Measurements from ENCODE around the gene ARHGAP29.
A peak's percentile ranks its signal among the peaks of the same experiment; 100 is the strongest.

Gene ARHGAP29

DNA sequence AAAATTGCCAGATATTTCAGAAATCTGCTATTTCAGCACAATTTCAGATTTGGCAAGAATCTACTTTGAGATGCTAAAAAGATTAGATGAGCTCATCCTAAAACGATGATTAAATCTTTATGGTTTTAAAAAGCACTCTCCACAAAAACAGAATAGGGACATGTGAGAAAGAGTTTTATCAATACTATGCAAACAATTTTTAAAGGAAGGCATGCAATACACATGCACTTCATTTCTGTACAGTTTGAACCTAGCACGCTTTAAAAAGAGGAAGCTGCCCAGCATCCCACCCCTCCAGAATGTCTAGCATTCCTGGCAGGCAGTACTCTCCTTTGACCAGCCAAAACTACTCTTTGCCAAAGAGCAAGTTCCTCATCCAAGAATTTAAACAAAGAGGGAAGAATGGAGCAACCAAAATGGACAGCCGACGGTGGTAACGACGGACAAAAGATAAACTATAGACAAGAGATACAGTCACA, 1.3 kb downstream of the ARHGAP29 start:
- H3K27ac ChIP-seq: no peak overlapping the region
- H3K4me3 ChIP-seq: peak overlapping the region; percentile 81; the same call in 1 of the 2 replicates
- no peaks in the 10 kb centered on the region for H3K9me3 ChIP-seq
- peaks cover 33% of the 10 kb centered on the region for H3K4me1 ChIP-seq
- peaks cover 49% of the 10 kb centered on the region for H3K27me3 ChIP-seq
- H3K36me3 ChIP-seq: no peaks in the 10 kb centered on the region
- no peak for TF ChIP-seq Cebpa-rat (IDR thresholded peaks at IDR 0.05)
- peak overlapping the region; percentile 99 for H3K4me2 ChIP-seq
- H4K20me1 ChIP-seq: peaks cover 56% of the 10 kb centered on the region
- H3K9ac ChIP-seq: no peak overlapping the region

DNA sequence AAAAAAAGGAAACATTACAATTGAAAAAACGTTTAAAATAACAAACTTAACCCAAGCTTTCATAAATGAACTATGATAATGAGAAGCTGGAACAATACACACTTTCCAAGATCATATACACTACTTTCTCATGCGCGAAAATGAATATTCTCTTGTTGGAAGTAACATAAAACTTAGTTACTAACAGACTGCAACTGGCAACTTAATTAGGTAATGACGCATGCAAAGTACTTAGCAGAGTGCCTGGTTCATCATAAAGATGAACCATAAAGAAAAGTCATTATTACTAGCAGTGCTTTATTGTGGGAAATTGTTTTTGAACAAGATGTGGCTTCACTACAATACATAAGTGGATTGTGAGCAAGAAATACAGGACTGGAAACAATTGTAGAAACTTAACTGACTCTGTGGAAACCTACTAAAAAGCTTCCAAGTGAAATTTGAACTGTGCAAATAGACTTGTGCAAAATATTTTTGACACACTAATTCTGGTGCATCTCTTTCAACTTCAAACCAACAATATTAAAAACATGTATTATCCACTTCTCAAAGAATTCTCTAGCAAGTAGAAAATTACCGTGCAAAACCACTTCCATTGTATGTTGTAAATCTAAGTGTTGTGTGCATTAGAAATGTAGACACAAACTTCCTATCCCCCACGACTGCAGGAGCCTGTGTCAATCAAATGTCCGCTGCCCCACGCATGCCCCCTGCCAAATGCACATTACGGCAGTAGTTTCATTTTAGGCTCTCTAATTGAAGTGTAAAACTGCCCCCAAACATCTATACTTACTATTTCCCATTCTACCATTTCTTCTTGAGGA, 2.0 kb downstream of the ARHGAP29 start:
- Histone ChIP-seq H3K9me3 (no peaks in the 10 kb centered on the region), H3K36me3 (no peaks in the 10 kb centered on the region), H3K4me2 (peak overlapping the region; percentile 99), H3K27ac (no peak overlapping the region), H3K4me1 (peaks cover 33% of the 10 kb centered on the region), H3K4me3 (no peak overlapping the region), H3K9ac (no peak overlapping the region), H4K20me1 (peaks cover 56% of the 10 kb centered on the region), H3K27me3 (peaks cover 49% of the 10 kb centered on the region)
- TF ChIP-seq Cebpa-rat (IDR thresholded peaks at IDR 0.05): no peak

DNA sequence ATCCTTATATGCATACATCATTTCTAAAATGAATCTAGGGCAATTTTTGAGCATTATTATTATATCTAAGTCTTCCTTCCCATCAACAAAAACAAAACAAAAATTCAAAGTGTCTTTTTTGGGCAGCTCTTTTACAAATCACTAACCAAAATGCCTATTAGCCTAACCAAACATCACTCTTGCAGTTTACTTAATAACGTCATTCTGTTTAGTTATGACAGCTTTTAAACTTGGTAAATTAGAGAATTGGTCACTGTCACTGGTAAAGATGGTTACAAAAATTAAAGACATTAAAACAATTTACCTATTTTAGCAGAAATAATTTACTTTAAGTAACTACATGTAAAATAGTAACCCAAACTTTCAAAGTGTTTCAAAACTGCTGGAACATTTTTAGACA, 2.8 kb downstream of the ARHGAP29 start:
- H3K4me2 ChIP-seq: no peak overlapping the region
- H3K36me3 ChIP-seq: no peaks in the 10 kb centered on the region
- no peak overlapping the region for H3K9ac ChIP-seq
- H3K9me3 ChIP-seq: no peaks in the 10 kb centered on the region
- H3K4me1 ChIP-seq: peaks cover 33% of the 10 kb centered on the region
- H3K27ac ChIP-seq: no peak overlapping the region
- H3K4me3 ChIP-seq: no peak overlapping the region
- peaks cover 56% of the 10 kb centered on the region for H4K20me1 ChIP-seq
- H3K27me3 ChIP-seq: peaks cover 49% of the 10 kb centered on the region
- TF ChIP-seq Cebpa-rat (IDR thresholded peaks at IDR 0.05): no peak

DNA sequence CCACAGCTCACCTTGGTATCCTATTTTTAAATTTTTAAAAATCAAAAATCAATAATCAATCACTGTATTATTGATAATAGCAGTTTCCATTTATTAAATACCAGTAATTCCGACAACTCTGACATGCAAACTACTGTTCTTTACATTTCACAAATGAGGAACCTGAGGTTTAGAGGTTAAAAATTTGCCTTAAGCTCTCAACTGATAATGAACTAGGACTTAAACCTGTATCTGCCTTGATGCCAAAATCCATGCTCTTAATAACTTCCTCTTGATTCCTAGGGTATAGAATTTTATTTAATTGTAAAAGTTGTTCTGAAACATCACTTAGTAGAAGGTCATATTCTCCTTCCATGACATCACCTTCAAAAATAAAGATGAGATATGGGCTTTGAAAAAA, 5.6 kb downstream of the ARHGAP29 start:
- peaks cover 13% of the 10 kb centered on the region for H3K4me1 ChIP-seq
- H3K4me2 ChIP-seq: no peak overlapping the region
- H3K9me3 ChIP-seq: no peaks in the 10 kb centered on the region
- no peaks in the 10 kb centered on the region for H3K36me3 ChIP-seq
- peaks cover 63% of the 10 kb centered on the region for H4K20me1 ChIP-seq
- H3K4me3 ChIP-seq: no peak overlapping the region
- H3K27ac ChIP-seq: no peak overlapping the region
- H3K27me3 ChIP-seq: peaks cover 30% of the 10 kb centered on the region
- TF ChIP-seq Cebpa-rat (IDR thresholded peaks at IDR 0.05): no peak
- H3K9ac ChIP-seq: no peak overlapping the region

DNA sequence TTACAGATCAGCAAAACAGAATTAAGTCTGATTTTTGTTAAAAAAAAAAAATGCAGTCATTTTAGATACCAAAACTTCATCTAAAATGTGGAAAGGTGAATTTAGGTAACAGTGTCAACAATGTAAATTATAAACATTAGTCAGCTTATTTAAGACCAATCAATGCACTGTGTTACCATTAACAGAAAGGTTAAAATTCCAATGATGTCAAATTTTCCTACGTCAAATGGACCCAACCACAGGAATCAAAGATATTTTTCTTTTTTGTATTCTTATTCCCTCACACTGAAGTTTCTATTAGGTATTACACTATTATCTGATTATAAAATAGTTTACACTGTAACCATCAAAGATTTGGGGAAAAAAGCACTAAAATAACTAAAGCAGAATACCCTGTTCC, 6.5 kb downstream of the ARHGAP29 start:
- Histone ChIP-seq H3K27me3 (peaks cover 22% of the 10 kb centered on the region), H3K27ac (no peak overlapping the region), H3K4me1 (peaks cover 5% of the 10 kb centered on the region), H3K4me3 (no peak overlapping the region), H3K4me2 (no peak overlapping the region), H3K9ac (no peak overlapping the region), H3K36me3 (no peaks in the 10 kb centered on the region), H3K9me3 (no peaks in the 10 kb centered on the region), H4K20me1 (peaks cover 62% of the 10 kb centered on the region)
- TF ChIP-seq Cebpa-rat (IDR thresholded peaks at IDR 0.05): no peak

DNA sequence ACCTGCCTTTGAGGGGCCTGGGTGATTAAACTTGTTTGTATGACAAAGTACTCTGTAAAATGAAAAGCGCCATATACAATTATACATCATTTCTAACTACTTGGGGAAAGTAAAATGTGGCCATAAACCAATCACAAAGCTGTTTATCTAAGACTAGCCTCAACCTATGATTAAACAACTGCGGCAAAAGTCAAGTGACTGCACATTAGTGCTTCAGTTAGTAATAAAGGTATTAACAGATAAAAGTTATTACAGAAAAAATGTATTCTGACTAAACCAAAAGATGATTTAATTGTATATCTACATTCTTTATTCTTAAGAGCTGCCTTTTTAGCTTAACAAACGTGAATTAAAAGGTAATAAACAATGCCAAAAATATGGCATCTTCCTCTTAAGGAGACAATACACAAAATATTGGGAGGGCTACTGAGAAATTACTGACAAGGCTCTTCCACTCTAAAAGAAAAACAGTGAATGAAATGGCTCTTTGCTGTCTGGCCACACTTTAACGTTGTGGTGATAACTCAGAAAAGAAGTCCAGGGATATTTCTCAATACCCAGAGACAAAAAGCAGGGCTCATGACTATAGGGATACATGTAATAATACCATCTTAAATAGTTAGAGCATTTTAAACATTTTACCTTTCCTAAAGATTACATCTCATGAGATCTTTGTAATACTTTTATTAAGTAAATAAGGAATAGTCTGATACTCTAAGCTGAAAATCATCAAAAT, 8.6 kb downstream of the ARHGAP29 start:
- Histone ChIP-seq H3K4me1 (no peaks in the 10 kb centered on the region), H3K4me2 (no peak overlapping the region), H3K9ac (no peak overlapping the region), H3K27ac (no peak overlapping the region), H3K27me3 (peaks cover 2% of the 10 kb centered on the region; the same call in 1 of the 2 replicates), H3K4me3 (no peak overlapping the region), H4K20me1 (peaks cover 42% of the 10 kb centered on the region; the same call in 1 of the 2 replicates), H3K9me3 (no peaks in the 10 kb centered on the region), H3K36me3 (no peaks in the 10 kb centered on the region)
- TF ChIP-seq Cebpa-rat (IDR thresholded peaks at IDR 0.05): no peak

DNA sequence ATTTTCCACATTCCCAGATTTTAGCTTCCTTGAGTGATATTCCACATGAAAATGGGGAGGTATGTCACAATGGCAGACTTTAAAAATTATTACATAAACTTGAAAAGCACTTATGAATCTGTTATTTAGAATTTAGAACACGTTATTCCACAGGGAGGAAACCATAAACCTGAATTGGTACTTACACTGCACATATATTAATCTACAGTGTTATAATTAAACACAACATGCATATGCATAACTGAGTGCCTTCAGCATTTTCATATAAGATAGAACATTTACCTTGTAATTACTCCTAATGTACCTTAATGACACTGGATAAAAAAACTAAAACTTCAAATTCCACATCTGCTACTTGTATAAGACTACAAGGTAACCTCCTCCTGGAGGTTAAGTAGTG, 9.8 kb downstream of the ARHGAP29 start:
- Histone ChIP-seq H3K9ac (no peak overlapping the region), H3K4me1 (no peaks in the 10 kb centered on the region), H4K20me1 (peaks cover 30% of the 10 kb centered on the region; the same call in 1 of the 2 replicates), H3K36me3 (no peaks in the 10 kb centered on the region), H3K4me3 (no peak overlapping the region), H3K27me3 (no peaks in the 10 kb centered on the region), H3K9me3 (no peaks in the 10 kb centered on the region), H3K4me2 (no peak overlapping the region), H3K27ac (no peak overlapping the region)
- no peak for TF ChIP-seq Cebpa-rat (IDR thresholded peaks at IDR 0.05)

DNA sequence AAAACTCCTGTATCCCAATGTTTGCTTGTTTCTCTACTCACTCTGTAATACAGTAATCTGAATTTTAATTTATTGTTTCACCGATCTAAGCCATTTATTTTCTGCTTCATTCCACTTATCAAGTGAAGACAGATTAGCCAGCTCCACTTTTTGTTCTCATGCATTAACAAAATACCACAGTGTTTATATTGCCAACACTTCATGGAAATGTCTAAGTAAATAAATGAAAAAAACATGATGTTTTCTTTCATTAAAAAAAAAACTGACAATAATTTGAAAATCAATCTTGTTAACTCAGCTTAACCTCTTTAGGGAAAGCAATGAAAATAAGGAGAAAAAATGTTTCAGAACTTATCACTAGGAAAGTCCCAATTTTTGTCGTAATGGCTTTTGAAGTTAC, 11.5 kb downstream of the ARHGAP29 start:
- Histone ChIP-seq H3K9me3 (no peaks in the 10 kb centered on the region), H3K4me3 (no peak overlapping the region), H3K4me1 (no peaks in the 10 kb centered on the region), H3K4me2 (no peak overlapping the region), H3K36me3 (no peaks in the 10 kb centered on the region), H3K27me3 (no peaks in the 10 kb centered on the region), H3K9ac (no peak overlapping the region), H3K27ac (no peak overlapping the region), H4K20me1 (peaks cover 19% of the 10 kb centered on the region; the same call in 1 of the 2 replicates)
- TF ChIP-seq Cebpa-rat (IDR thresholded peaks at IDR 0.05): no peak

DNA sequence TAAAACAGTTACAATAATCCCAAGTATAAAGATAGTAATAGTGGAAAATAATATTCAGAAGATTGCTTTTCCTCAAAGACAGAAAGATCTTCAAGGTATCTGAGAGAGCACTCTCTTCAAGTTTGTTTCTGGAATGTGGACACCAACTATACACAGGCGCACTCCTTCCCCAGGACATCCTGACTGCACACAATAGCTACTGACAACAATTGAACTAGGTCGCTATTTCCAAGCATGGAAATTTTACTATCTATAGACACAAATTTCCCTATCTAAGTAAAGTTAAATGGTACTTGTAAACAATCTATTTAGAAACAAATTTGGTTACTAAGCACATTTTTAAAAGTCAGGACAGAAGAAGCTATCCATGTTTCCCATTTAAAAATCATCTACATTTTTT, 19.1 kb downstream of the ARHGAP29 start:
- Histone ChIP-seq H3K27me3 (no peaks in the 10 kb centered on the region), H3K9me3 (no peaks in the 10 kb centered on the region), H3K4me3 (no peak overlapping the region), H3K36me3 (peaks cover 5% of the 10 kb centered on the region; the same call in 1 of the 2 replicates), H4K20me1 (no peaks in the 10 kb centered on the region), H3K4me2 (no peak overlapping the region), H3K4me1 (no peaks in the 10 kb centered on the region), H3K27ac (no peak overlapping the region), H3K9ac (no peak overlapping the region)
- no peak for TF ChIP-seq Cebpa-rat (IDR thresholded peaks at IDR 0.05)

DNA sequence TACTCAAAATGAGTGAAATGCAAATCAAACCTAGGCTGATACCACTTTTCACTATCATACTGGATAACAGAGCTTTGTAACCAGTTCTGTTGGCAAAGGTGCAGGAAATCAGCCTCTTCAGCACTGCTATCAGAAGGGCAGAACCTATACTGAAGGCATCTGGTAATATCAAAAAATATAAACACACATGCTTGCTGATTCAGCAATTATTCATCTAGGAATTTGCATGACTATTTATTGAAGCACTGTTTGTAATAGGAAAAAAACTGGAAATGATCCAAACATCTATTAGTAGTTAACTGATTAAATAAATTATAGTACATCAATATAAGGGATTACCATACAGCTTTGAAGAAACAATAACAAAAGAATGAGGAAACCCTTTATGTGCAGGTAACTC, 21.4 kb downstream of the ARHGAP29 start:
- H3K27ac ChIP-seq: no peak overlapping the region
- H3K4me3 ChIP-seq: no peak overlapping the region
- no peak for TF ChIP-seq Cebpa-rat (IDR thresholded peaks at IDR 0.05)
- H3K9ac ChIP-seq: no peak overlapping the region
- peaks cover 5% of the 10 kb centered on the region; the same call in 1 of the 2 replicates for H3K36me3 ChIP-seq
- H3K4me1 ChIP-seq: no peaks in the 10 kb centered on the region
- H4K20me1 ChIP-seq: no peaks in the 10 kb centered on the region
- no peak overlapping the region for H3K4me2 ChIP-seq
- H3K27me3 ChIP-seq: no peaks in the 10 kb centered on the region
- H3K9me3 ChIP-seq: peaks cover 2% of the 10 kb centered on the region; the same call in 1 of the 2 replicates
